OCI-LY3 (cell line): ENCODE data around the gene SATB2.

Experiments used
- EZH2phosphoT487 ChIP-seq: fragments of 200-600 bp; shearing (Covaris generic); IDR thresholded peaks from 2 replicates; pipeline ENCODE4 v1.6.1; 2018; ENCODE audit warnings: antibody characterized with exemption, mixed run types, low read depth
- TF ChIP-seq, protein P1 (sequence below): fragments of 200-600, 300-600 bp; sonication (generic); IDR thresholded peaks from 2 replicates; pipeline ENCODE4 v1.5.1; 2014; ENCODE audit warnings: antibody characterized with exemption, low read length, low read depth

DNA sequence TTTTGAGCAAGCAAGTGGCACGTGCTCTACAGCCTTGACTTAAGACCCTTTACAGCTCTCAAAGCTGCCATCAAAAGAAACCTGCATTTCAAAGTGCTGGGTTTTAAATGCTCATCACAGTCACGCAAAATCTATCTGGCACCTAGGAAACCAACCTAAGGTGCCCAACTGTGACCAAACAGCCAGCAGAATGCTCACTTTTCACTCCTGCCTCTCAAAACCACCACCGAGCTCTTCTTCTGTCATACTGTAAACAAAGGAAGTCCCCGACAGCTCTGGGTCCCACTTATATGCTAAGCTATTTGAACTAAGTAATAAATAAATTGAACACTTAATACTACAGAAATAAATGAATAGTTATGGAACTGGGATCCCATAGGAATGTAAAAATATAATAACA lies 33.6 kb downstream of the SATB2 start:
- TF ChIP-seq, protein P1, sequence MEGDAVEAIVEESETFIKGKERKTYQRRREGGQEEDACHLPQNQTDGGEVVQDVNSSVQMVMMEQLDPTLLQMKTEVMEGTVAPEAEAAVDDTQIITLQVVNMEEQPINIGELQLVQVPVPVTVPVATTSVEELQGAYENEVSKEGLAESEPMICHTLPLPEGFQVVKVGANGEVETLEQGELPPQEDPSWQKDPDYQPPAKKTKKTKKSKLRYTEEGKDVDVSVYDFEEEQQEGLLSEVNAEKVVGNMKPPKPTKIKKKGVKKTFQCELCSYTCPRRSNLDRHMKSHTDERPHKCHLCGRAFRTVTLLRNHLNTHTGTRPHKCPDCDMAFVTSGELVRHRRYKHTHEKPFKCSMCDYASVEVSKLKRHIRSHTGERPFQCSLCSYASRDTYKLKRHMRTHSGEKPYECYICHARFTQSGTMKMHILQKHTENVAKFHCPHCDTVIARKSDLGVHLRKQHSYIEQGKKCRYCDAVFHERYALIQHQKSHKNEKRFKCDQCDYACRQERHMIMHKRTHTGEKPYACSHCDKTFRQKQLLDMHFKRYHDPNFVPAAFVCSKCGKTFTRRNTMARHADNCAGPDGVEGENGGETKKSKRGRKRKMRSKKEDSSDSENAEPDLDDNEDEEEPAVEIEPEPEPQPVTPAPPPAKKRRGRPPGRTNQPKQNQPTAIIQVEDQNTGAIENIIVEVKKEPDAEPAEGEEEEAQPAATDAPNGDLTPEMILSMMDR: no peak
- no peak for TF ChIP-seq EZH2phosphoT487
